SK-N-SH (cell line): ENCODE measurements around the gene BMF. TPM values are rescaled to one million over a fixed set of nuclear protein-coding genes. Genes with fewer than 3 reads are reported as not detected.

Source experiments
- CTCF ChIA-PET: fragments of 300-600, 350-600 bp; formaldehyde crosslinking; extraction: SDS; loops from one replicate; lab custom pipeline; 2021; lab: Yijun Ruan, JAX
- POLR2A ChIA-PET: fragments of 350-600 bp; sonication (Branson Sonifier 250); formaldehyde crosslinking; extraction: SDS; loops from one replicate; lab custom pipeline; 2020; ENCODE audit warnings: antibody characterized with exemption, inconsistent platforms; lab: Yijun Ruan, JAX
- DNase-seq: peaks from one replicate; pipeline ENCODE4 v3.0.0; 2012
- H2AFZ ChIP-seq: fragments of 200-600 bp; sonication (generic); 2 replicates; pipeline ENCODE4 v1.8.1; 2016; ENCODE audit warnings: antibody characterized with exemption, mild to moderate bottlenecking, low read depth
- H3F3A ChIP-seq: fragments of 200-600 bp; sonication (generic); replicated peaks from 2 replicates; pipeline ENCODE3; 2016; ENCODE audit warnings: antibody characterized with exemption, mild to moderate bottlenecking; ENCODE audit not compliant: insufficient read depth
- H3K27ac ChIP-seq, 2 experiments: fragments of 200-500 bp in 1 of 2; fragments of 200-600 bp in 1 of 2; sonication (Bioruptor generic) in 1 of 2; sonication (generic), shearing (Covaris generic) in 1 of 2; 2 replicates each; pipeline versions ENCODE4 v1.5.1 to v1.6.1; 2014 to 2016; ENCODE audit warnings: low read depth in 2 of 2, inconsistent platforms in 1 of 2, low read length in 1 of 2, mild to moderate bottlenecking in 1 of 2, mixed read lengths in 1 of 2
- H3K27me3 ChIP-seq: fragments of 200-600 bp; sonication (generic), shearing (Covaris generic); 2 replicates; pipeline ENCODE4 v1.6.1; 2016; ENCODE audit warnings: mixed run types; ENCODE audit not compliant: insufficient read depth
- H3K36me3 ChIP-seq, 2 experiments: fragments of 200-500 bp in 1 of 2; fragments of 200-600 bp in 1 of 2; sonication (Bioruptor generic) in 1 of 2; sonication (generic) in 1 of 2; replicated peaks in 1 of 2; 2 replicates each; pipeline versions ENCODE3 to v1.5.1; 2014 to 2016; ENCODE audit warnings: low read length in 1 of 2, mild to moderate bottlenecking in 1 of 2; ENCODE audit not compliant: insufficient read depth in 2 of 2, control insufficient read depth in 1 of 2
- H3K4me1 ChIP-seq, 2 experiments: fragments of 200-500 bp in 1 of 2; fragments of 200-600 bp in 1 of 2; sonication (Bioruptor generic) in 1 of 2; sonication (generic), shearing (Covaris generic) in 1 of 2; 2 replicates each; pipeline versions ENCODE4 v1.5.1 to v1.6.1; 2014 to 2016; ENCODE audit warnings: low read depth in 1 of 2, low read length in 1 of 2, mixed run types in 1 of 2; ENCODE audit not compliant: insufficient read depth in 2 of 2, control insufficient read depth in 1 of 2
- H3K4me2 ChIP-seq: fragments of 200-600 bp; sonication (generic), shearing (Covaris generic); 2 replicates; pipeline ENCODE4 v1.6.1; 2017; ENCODE audit warnings: mixed run types
- H3K4me3 ChIP-seq, 2 experiments: fragments of 200-500 bp in 1 of 2; fragments of 200-600 bp in 1 of 2; sonication (Bioruptor generic) in 1 of 2; sonication (generic), shearing (Covaris generic) in 1 of 2; 2 replicates each; pipeline versions ENCODE4 v1.5.1 to v1.8.1; 2014 to 2016; ENCODE audit warnings: low read depth in 2 of 2, inconsistent platforms in 1 of 2, low read length in 1 of 2, mild to moderate bottlenecking in 1 of 2, mixed read lengths in 1 of 2, moderate library complexity in 1 of 2
- H3K79me2 ChIP-seq: fragments of 200-600 bp; sonication (generic); 2 replicates; pipeline ENCODE4 v1.8.1; 2017; ENCODE audit warnings: mild to moderate bottlenecking; ENCODE audit not compliant: insufficient read depth
- H3K9ac ChIP-seq: fragments of 200-600 bp; sonication (generic); 2 replicates; pipeline ENCODE4 v1.6.1; 2017; ENCODE audit warnings: mixed run types
- H3K9me2 ChIP-seq: fragments of 200-600 bp; sonication (generic); 2 replicates; pipeline ENCODE4 v1.6.1; 2017; ENCODE audit warnings: mixed run types
- H3K9me3 ChIP-seq: fragments of 200-600 bp; sonication (generic); 2 replicates; pipeline ENCODE4 v1.6.1; 2017; ENCODE audit warnings: mixed run types, mild to moderate bottlenecking, moderate library complexity
- H4K20me1 ChIP-seq: fragments of 200-600 bp; sonication (generic); 2 replicates; pipeline ENCODE4 v1.6.1; 2017; ENCODE audit warnings: mild to moderate bottlenecking, mixed run types; ENCODE audit not compliant: insufficient read depth
- CHD2 ChIP-seq: fragments of 150-350 bp; IDR thresholded peaks from 2 replicates; pipeline ENCODE4 v1.6.1; 2018; ENCODE audit warnings: low read length; ENCODE audit not compliant: partially characterized antibody
- ELF1 ChIP-seq: IDR thresholded peaks from 2 replicates; pipeline ENCODE4 v1.4.0; 2012
- EP300 ChIP-seq, 2 experiments: IDR thresholded peaks; 2 replicates each; pipeline versions ENCODE4 v1.4.0 to v1.6.1; 2012; ENCODE audit warnings: borderline replicate concordance in 1 of 2, low read depth in 1 of 2, low read length in 1 of 2
- EZH2phosphoT487 ChIP-seq: fragments of 200-600 bp; sonication (generic); IDR thresholded peaks from 2 replicates; pipeline ENCODE4 v1.6.1; 2017; ENCODE audit warnings: low read depth, mixed run types, mild to moderate bottlenecking, antibody characterized with exemption, moderate library complexity, borderline replicate concordance
- FOXJ3 ChIP-seq: sonication (generic); formaldehyde crosslinking; IDR thresholded peaks from 2 replicates; pipeline ENCODE4 v1.5.1; 2020; ENCODE audit warnings: mild to moderate bottlenecking, missing genetic modification reagents
- FOXM1 ChIP-seq: IDR thresholded peaks from 2 replicates; pipeline ENCODE4 v1.4.0; 2012; ENCODE audit warnings: low read depth, mild to moderate bottlenecking
- GATA2 ChIP-seq: sonication (generic); formaldehyde crosslinking; IDR thresholded peaks from 2 replicates; pipeline ENCODE4 v1.5.0; 2020; ENCODE audit warnings: mild to moderate bottlenecking, missing genetic modification reagents
- JUND ChIP-seq: IDR thresholded peaks from 2 replicates; pipeline ENCODE4 v1.4.0; 2012
- MXI1 ChIP-seq: IDR thresholded peaks from 2 replicates; pipeline ENCODE4 v1.6.1; 2012; ENCODE audit warnings: mild to moderate bottlenecking, low read depth, low read length, improper control_type of control experiment
- NRF1 ChIP-seq: IDR thresholded peaks from 2 replicates; pipeline ENCODE4 v1.6.1; 2012; ENCODE audit warnings: low read depth, mild to moderate bottlenecking, low read length
- RAD21 ChIP-seq: IDR thresholded peaks from 2 replicates; pipeline ENCODE4 v1.6.1; 2012; ENCODE audit warnings: mild to moderate bottlenecking, low read length
- RCOR1 ChIP-seq: fragments of 150-350 bp; IDR thresholded peaks from 2 replicates; pipeline ENCODE4 v1.6.1; 2017; ENCODE audit warnings: antibody characterized with exemption, low read length
- RFX5 ChIP-seq: IDR thresholded peaks from 2 replicates; pipeline ENCODE4 v1.6.1; 2012; ENCODE audit warnings: mild to moderate bottlenecking, improper control_type of control experiment, low read length
- SIN3A ChIP-seq: IDR thresholded peaks from 2 replicates; pipeline ENCODE4 v1.6.1; 2012; ENCODE audit warnings: low read depth, mild to moderate bottlenecking, low read length, moderate library complexity, borderline replicate concordance
- SMC3 ChIP-seq: IDR thresholded peaks from 2 replicates; pipeline ENCODE4 v1.6.1; 2012; ENCODE audit warnings: low read depth, low read length, improper control_type of control experiment
- TAF1 ChIP-seq: IDR thresholded peaks from 2 replicates; pipeline ENCODE4 v1.6.1; 2012; ENCODE audit warnings: low read depth, mild to moderate bottlenecking, low read length, moderate library complexity, borderline replicate concordance
- YY1 ChIP-seq: IDR thresholded peaks from 2 replicates; pipeline ENCODE4 v1.4.0; 2012; ENCODE audit warnings: low read depth, mild to moderate bottlenecking
- WGBS: methylation state at CpG from one replicate; pipeline ENCODE4 v1.1.6; 2017; ENCODE audit warnings: low lambda C conversion rate; 5-methylcytosine and 5-hydroxymethylcytosine counted together
- polyA plus RNA-seq, 3 experiments: library from polyadenylated mRNA; depleted of rRNA; stranded (reverse); fragments of >200 nt; gene quantifications; 2 replicates each; pipeline ENCODE4 v1.2.3, GENCODE V29; 2012
- TF ChIP-seq, protein P1 (sequence below): fragments of 150-350 bp; IDR thresholded peaks from 2 replicates; pipeline ENCODE4 v1.6.1; 2017; ENCODE audit warnings: antibody characterized with exemption, low read length, low read depth, borderline replicate concordance
- TF ChIP-seq, protein P2 (sequence below): IDR thresholded peaks from 2 replicates; pipeline ENCODE4 v1.4.0; 2012; ENCODE audit warnings: low read depth
- TF ChIP-seq, protein P3 (sequence below): fragments of 150-350 bp; IDR thresholded peaks from 2 replicates; pipeline ENCODE4 v1.6.1; 2016; ENCODE audit warnings: mild to moderate bottlenecking, low read depth, low read length
- TF ChIP-seq, protein P4 (sequence below): fragments of 200-600 bp; sonication (generic); IDR thresholded peaks from 2 replicates; pipeline ENCODE4 v1.6.1; 2017; ENCODE audit warnings: antibody characterized with exemption, mild to moderate bottlenecking, moderate library complexity
- TF ChIP-seq, protein P5 (sequence below): IDR thresholded peaks from 2 replicates; pipeline ENCODE4 v1.4.0; 2012; ENCODE audit warnings: low read depth, borderline replicate concordance

The BMF gene
- polyA plus RNA-seq, 1 of the 3 experiments (the other 2 are of a cell fraction) = 0.72 TPM

DNA sequence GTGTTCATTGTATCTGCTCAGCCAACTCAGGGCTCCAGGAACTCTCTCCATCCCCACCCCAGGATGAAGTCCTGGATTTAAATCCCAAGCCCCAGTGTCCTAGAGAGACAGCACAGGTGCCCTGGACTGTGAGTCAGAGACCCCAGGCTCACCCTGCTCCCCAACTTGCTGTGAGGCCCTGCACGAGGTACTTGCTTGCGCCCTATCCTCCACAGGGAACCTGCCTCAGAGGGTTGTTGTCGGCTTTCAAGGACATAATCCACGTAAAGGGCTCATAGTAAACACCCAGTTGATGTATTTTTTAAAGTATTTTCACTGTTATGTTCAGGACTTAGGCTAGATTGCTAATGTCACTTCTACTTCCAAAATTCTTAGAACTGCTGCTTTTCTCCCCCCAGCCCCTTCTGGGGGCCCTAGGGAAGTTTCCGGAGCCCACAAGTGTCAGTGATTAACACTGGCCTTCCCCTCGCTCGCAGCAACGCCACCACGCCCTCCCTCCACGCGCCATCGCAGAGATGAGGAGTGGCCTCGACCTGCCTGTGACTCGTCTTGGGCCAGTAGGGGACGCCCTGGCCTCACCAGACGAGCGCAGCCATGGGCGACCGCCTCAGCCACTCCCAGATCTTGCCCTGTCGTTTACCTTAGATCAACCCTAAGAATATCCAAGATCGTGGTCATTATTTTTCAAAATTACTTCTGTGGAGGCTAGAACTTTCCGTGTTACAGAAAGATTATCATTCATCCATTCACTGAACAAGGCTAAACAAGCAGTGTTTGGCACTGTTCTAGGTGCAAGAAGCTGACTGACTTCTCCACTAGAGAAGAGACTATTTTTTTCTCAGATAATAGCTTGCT is 63.7 kb downstream of the BMF start (continued):
- TF ChIP-seq, protein P1, sequence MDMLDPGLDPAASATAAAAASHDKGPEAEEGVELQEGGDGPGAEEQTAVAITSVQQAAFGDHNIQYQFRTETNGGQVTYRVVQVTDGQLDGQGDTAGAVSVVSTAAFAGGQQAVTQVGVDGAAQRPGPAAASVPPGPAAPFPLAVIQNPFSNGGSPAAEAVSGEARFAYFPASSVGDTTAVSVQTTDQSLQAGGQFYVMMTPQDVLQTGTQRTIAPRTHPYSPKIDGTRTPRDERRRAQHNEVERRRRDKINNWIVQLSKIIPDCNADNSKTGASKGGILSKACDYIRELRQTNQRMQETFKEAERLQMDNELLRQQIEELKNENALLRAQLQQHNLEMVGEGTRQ = no peak
- TF ChIP-seq FOXJ3 (CRISPR knock-in tag) (no peak), NRF1 (no peak), YY1 (no peak), FOXM1 (no peak), SMC3 (peak; percentile 86), GATA2 (CRISPR knock-in tag) (no peak), ELF1 (no peak), RAD21 (peak; percentile 97)
- TF ChIP-seq, protein P2, sequence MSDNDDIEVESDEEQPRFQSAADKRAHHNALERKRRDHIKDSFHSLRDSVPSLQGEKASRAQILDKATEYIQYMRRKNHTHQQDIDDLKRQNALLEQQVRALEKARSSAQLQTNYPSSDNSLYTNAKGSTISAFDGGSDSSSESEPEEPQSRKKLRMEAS = peak; percentile 69
- TF ChIP-seq, all 33 proteins: peak for 8

DNA sequence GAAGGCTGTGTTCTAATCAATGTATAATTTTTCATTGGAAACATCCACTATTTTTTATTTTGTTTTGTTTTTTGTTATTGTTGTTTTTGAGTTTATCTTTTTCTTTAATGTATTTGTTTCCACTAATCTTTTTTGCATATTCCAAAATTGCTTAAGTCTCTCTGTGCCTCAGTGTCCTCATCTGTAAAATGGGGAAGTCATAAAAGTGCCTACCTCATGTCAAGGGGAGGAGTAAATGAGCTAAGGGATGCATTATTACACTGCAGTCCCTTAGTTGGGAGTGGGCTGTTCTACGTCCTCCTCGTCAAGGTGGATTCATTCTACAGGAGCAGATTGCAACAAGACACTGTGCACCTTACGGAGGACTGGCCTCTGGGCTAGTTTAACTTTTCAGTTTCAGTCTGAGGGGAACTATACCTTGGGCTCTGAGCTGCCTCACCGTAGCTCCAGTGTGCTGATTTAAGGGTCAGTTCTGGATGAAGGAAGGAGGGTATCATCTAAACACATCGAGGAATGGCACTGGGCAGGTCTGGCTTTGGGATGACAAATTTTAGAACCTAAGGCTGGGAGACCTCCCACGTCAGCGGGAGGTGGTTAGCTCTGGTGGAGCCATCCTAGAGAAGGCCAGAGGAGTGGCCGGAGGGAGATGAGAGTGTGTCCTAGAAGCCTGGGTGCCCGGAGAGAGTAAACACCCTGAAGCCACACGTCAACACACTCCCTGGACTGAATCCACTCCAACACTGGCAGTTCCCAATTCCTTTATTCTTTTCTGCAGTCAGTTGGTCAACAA is 64.6 kb downstream of the BMF start:
- Histone ChIP-seq H3K27ac (no peak overlapping the region; a peak in 1 of 4 replicates), H3K36me3 (no peaks in the 10 kb centered on the region), H4K20me1 (no peaks in the 10 kb centered on the region), H3K4me1 (peaks cover 24 to 29% of the 10 kb centered on the region in 2 experiments), H3K4me2 (no peak overlapping the region), H3K9me2 (no peaks in the 10 kb centered on the region), H3K9me3 (no peaks in the 10 kb centered on the region), H3K79me2 (peaks cover 14% of the 10 kb centered on the region), H3K27me3 (no peaks in the 10 kb centered on the region), H2AFZ (peak overlapping the region; percentile 82; the same call in 1 of the 2 replicates), H3K4me3 (no peak overlapping the region), H3F3A (peaks cover 11% of the 10 kb centered on the region), H3K9ac (no peak overlapping the region; the same call in 1 of the 2 replicates)
- 86% methylated on average over 10 of the region's 10 CpGs for WGBS
- POLR2A ChIA-PET = no interaction called here
- no peak for DNase-seq
- CTCF ChIA-PET = interaction anchor here (0.8 to 8.5 kb wide), 11 partner anchors 11 to 235 kb away, joined by 3 to 153 read pairs (median 4); partner anchors contain the start of gene BMF
- no peak for TF ChIP-seq MXI1
- no peak for TF ChIP-seq SIN3A
- TF ChIP-seq EP300 (IDR thresholded peaks at IDR 0.05; ENCODE audit: borderline replicate concordance in 1 of 2, low read depth in 1 of 2, low read length in 1 of 2) = no peak
- no peak for TF ChIP-seq JUND
- TF ChIP-seq, protein P3, sequence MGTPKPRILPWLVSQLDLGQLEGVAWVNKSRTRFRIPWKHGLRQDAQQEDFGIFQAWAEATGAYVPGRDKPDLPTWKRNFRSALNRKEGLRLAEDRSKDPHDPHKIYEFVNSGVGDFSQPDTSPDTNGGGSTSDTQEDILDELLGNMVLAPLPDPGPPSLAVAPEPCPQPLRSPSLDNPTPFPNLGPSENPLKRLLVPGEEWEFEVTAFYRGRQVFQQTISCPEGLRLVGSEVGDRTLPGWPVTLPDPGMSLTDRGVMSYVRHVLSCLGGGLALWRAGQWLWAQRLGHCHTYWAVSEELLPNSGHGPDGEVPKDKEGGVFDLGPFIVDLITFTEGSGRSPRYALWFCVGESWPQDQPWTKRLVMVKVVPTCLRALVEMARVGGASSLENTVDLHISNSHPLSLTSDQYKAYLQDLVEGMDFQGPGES = no peak
- no peak for TF ChIP-seq CHD2
- TF ChIP-seq, protein P4, sequence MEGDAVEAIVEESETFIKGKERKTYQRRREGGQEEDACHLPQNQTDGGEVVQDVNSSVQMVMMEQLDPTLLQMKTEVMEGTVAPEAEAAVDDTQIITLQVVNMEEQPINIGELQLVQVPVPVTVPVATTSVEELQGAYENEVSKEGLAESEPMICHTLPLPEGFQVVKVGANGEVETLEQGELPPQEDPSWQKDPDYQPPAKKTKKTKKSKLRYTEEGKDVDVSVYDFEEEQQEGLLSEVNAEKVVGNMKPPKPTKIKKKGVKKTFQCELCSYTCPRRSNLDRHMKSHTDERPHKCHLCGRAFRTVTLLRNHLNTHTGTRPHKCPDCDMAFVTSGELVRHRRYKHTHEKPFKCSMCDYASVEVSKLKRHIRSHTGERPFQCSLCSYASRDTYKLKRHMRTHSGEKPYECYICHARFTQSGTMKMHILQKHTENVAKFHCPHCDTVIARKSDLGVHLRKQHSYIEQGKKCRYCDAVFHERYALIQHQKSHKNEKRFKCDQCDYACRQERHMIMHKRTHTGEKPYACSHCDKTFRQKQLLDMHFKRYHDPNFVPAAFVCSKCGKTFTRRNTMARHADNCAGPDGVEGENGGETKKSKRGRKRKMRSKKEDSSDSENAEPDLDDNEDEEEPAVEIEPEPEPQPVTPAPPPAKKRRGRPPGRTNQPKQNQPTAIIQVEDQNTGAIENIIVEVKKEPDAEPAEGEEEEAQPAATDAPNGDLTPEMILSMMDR = no peak
- TF ChIP-seq, protein P5, sequence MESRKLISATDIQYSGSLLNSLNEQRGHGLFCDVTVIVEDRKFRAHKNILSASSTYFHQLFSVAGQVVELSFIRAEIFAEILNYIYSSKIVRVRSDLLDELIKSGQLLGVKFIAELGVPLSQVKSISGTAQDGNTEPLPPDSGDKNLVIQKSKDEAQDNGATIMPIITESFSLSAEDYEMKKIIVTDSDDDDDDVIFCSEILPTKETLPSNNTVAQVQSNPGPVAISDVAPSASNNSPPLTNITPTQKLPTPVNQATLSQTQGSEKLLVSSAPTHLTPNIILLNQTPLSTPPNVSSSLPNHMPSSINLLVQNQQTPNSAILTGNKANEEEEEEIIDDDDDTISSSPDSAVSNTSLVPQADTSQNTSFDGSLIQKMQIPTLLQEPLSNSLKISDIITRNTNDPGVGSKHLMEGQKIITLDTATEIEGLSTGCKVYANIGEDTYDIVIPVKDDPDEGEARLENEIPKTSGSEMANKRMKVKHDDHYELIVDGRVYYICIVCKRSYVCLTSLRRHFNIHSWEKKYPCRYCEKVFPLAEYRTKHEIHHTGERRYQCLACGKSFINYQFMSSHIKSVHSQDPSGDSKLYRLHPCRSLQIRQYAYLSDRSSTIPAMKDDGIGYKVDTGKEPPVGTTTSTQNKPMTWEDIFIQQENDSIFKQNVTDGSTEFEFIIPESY = no peak
- no peak for TF ChIP-seq RFX5
- TF ChIP-seq RCOR1 = no peak
- no peak for TF ChIP-seq ELF1
- no peak for TF ChIP-seq SMC3
- TF ChIP-seq TAF1 = no peak
- TF ChIP-seq EZH2phosphoT487 = no peak
- TF ChIP-seq FOXJ3 (CRISPR knock-in tag) = no peak
